ENCODE measurements around the gene TNKS1BP1. TPM values are rescaled to one million over a fixed set of nuclear protein-coding genes. Genes with fewer than 3 reads are reported as not detected.

TNKS1BP1 gene
- total RNA-seq, 2 experiments from 2014 or later: 12.9 to 13.2 TPM

DNA sequence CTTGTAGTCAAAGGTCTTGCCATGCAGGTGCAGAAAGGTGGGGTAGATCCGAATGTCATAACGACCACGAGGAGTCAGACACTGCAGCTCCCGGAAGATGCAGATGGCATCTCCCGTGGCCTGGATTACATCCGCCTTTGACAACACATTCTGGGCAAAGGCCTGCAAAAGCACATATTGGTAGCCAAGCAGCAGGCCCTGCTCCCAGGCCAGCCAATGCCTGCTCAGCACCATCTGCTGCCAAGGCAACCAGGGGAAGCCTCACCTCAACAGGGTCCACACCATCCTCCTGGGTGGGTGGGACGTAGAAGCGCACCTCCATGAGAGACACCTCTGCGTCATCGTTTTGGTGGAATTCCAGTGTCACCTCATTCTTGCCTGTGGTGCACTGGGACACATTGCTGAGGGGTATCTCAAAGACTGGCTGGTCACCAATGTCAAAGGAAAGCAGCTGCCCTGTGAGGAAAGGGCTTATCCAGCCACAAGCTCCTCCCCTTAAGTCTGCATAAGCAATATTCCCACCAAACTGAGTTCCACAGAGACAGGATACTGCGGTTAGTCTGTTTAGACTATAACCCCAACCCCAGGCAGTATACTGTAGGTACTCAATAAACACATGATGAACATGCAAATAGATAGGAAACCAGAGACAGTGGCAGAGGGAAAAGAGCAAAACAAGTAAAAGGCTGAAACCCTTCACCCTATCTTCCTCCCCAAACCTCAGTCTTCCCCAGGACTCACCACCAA is 8.1 kb upstream of the TNKS1BP1 start:
- H3K36me3 Mint-ChIP-seq (ENCODE audit: low read depth): peaks cover 75% of the 10 kb centered on the region
- no peak for DNase-seq

DNA sequence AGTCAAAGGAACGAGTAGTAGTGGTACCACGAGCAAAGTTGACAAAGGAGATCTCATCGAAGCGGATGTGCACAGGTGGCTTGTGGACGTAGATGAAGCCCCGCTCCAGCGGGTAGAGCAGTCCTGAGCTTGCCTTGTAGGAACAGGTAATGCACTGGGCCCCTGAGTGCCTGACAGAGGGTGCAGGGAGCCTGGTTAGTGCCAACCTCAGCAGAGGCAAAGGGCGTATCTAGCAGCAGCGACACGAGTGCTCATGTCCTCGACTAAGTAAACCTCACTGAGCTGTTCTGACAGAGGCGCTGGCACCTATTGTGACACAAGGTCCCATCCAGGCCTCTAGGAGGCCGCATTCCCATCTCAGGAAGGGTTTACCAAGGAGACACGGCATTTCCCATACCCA is 7.0 kb upstream of the TNKS1BP1 start:
- no peaks in the 10 kb centered on the region for H3K27me3 Mint-ChIP-seq
- ChIA-PET CTCF (no interaction called here), POLR2A (no interaction called here)
- no peak overlapping the region for H3K4me3 ChIP-seq (ENCODE audit: low read length)
- peaks cover 39% of the 10 kb centered on the region for H3K4me1 Mint-ChIP-seq (ENCODE audit: low read depth)
- H3K9me3 ChIP-seq (ENCODE audit: control insufficient read depth in 1 of 2, insufficient read depth in 1 of 2, low read length in 2 of 2): no peaks in the 10 kb centered on the region
- H3K4me1 ChIP-seq (ENCODE audit: insufficient read depth, low read length): peaks cover 29% of the 10 kb centered on the region
- DNase-seq: no peak
- no peak overlapping the region for H3K27ac Mint-ChIP-seq
- peaks cover 86% of the 10 kb centered on the region for H3K36me3 Mint-ChIP-seq (ENCODE audit: low read depth)
- H3K27ac ChIP-seq (ENCODE audit: low read depth in 1 of 2, low read length in 2 of 2): no peak overlapping the region
- H3K4me3 Mint-ChIP-seq: peak overlapping the region; percentile 43
- TF ChIP-seq, protein P1, sequence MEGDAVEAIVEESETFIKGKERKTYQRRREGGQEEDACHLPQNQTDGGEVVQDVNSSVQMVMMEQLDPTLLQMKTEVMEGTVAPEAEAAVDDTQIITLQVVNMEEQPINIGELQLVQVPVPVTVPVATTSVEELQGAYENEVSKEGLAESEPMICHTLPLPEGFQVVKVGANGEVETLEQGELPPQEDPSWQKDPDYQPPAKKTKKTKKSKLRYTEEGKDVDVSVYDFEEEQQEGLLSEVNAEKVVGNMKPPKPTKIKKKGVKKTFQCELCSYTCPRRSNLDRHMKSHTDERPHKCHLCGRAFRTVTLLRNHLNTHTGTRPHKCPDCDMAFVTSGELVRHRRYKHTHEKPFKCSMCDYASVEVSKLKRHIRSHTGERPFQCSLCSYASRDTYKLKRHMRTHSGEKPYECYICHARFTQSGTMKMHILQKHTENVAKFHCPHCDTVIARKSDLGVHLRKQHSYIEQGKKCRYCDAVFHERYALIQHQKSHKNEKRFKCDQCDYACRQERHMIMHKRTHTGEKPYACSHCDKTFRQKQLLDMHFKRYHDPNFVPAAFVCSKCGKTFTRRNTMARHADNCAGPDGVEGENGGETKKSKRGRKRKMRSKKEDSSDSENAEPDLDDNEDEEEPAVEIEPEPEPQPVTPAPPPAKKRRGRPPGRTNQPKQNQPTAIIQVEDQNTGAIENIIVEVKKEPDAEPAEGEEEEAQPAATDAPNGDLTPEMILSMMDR (IDR thresholded peaks at IDR 0.05): no peak
- H3K36me3 ChIP-seq (ENCODE audit: insufficient read depth, low read length): peaks cover 72% of the 10 kb centered on the region
- ATAC-seq (ENCODE audit: poor library complexity): no peak
- no peaks in the 10 kb centered on the region for H3K27me3 ChIP-seq (ENCODE audit: control insufficient read depth in 1 of 2, insufficient read depth in 2 of 2, low read length in 2 of 2)
- intact Hi-C loops (cut with DNase I, micrococcal nuclease): loop anchor here in 1 of 2 experiments (10.0 kb wide), 2 partner anchors 383 to 1813 kb away; partner anchors contain the start of genes FAM111A, MED19 and TMX2
- no peaks in the 10 kb centered on the region for H3K9me3 Mint-ChIP-seq

More for the DNA sequence above, 8.1 kb upstream of the TNKS1BP1 start:
- Histone ChIP-seq H3K4me3 (ENCODE audit: low read length) (no peak overlapping the region), H3K27ac (ENCODE audit: low read depth in 1 of 2, low read length in 2 of 2) (no peak overlapping the region), H3K4me1 (ENCODE audit: insufficient read depth, low read length) (peaks cover 29% of the 10 kb centered on the region), H3K9me3 (ENCODE audit: control insufficient read depth in 1 of 2, insufficient read depth in 1 of 2, low read length in 2 of 2) (no peaks in the 10 kb centered on the region), H3K36me3 (ENCODE audit: insufficient read depth, low read length) (peaks cover 61% of the 10 kb centered on the region), H3K27me3 (ENCODE audit: control insufficient read depth in 1 of 2, insufficient read depth in 2 of 2, low read length in 2 of 2) (no peaks in the 10 kb centered on the region)
- Mint-ChIP-seq H3K27me3 (no peaks in the 10 kb centered on the region), H3K27ac (no peak overlapping the region), H3K4me1 (ENCODE audit: low read depth) (peaks cover 33% of the 10 kb centered on the region), H3K4me3 (peak overlapping the region; percentile 11), H3K9me3 (no peaks in the 10 kb centered on the region)
- ChIA-PET POLR2A (interaction anchor here (5.2 kb wide), 1 partner anchor 7 kb away, joined by 107 read pairs; the partner anchor contains the start of gene TNKS1BP1), CTCF (interaction anchor here (1.2 kb wide), 1 partner anchor 8 kb away, joined by 3 read pairs; the partner anchor contains the start of gene TNKS1BP1)
- no peak for ATAC-seq (ENCODE audit: poor library complexity)
- TF ChIP-seq, protein P1 (IDR thresholded peaks at IDR 0.05): no peak
- intact Hi-C loops (cut with DNase I, micrococcal nuclease): loop anchor here in 1 of 2 experiments (10.0 kb wide), 2 partner anchors 382 to 1812 kb away; partner anchors contain the start of genes FAM111A, MED19 and TMX2

DNA sequence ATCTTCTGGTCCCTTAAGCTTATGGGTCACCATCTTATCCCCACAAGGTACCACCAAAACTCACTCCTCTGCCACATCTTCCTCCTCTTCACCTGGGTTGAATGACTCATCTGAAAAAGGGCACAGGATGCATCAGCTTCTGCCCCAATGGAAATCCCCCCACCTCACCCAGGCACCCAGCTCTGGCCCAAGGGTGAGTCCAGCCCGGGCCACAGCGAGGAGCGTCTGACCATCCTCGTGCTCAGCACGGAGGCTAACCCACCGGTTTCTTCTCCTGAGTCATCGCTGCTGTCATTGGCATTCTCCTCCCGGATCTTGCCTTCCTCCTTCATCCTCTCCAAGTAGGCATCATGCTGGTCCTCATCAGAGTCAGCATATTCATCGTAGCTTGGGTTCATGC is 5.3 kb upstream of the TNKS1BP1 start:
- ChIA-PET CTCF (no interaction called here), POLR2A (interaction anchor here (0.6 kb wide), 1 partner anchor 8 kb away, joined by 5 read pairs; no protein-coding TSS in a partner anchor)
- Histone ChIP-seq H3K36me3 (ENCODE audit: insufficient read depth, low read length) (peaks cover 77% of the 10 kb centered on the region), H3K27me3 (ENCODE audit: control insufficient read depth in 1 of 2, insufficient read depth in 2 of 2, low read length in 2 of 2) (no peaks in the 10 kb centered on the region), H3K9me3 (ENCODE audit: control insufficient read depth in 1 of 2, insufficient read depth in 1 of 2, low read length in 2 of 2) (no peaks in the 10 kb centered on the region), H3K27ac (ENCODE audit: low read depth in 1 of 2, low read length in 2 of 2) (no peak overlapping the region), H3K4me3 (ENCODE audit: low read length) (no peak overlapping the region), H3K4me1 (ENCODE audit: insufficient read depth, low read length) (peaks cover 34% of the 10 kb centered on the region)
- Mint-ChIP-seq H3K4me1 (ENCODE audit: low read depth) (peaks cover 41% of the 10 kb centered on the region), H3K27me3 (no peaks in the 10 kb centered on the region), H3K9me3 (no peaks in the 10 kb centered on the region), H3K4me3 (peak overlapping the region; percentile 20), H3K27ac (peak overlapping the region; percentile 50), H3K36me3 (ENCODE audit: low read depth) (peaks cover 97% of the 10 kb centered on the region)
- intact Hi-C loops (cut with DNase I, micrococcal nuclease): loop anchor here in 1 of 2 experiments (10.0 kb wide), 2 partner anchors 385 to 1815 kb away; partner anchors contain the start of genes FAM111A, MED19 and TMX2
- TF ChIP-seq, protein P1 (IDR thresholded peaks at IDR 0.05): no peak
- DNase-seq: no peak
- ATAC-seq (ENCODE audit: poor library complexity): no peak

Data from CD4-positive, alpha-beta T cell (primary cell).